HG03060 (cell line): ENCODE data around the gene GDNF.
"Not testable (repeated sequence)": the region's sequence is repeated elsewhere in the genome, so short reads cannot be mapped to it uniquely, and the experiment has no call there.

Experiments used
- ATAC-seq: cut with Tn5 transposase; IDR thresholded peaks from one replicate; pipeline ENCODE4 v1.9.1; 2021; ENCODE audit warnings: low read depth, moderate number of reproducible peaks; ENCODE audit not compliant: unreplicated experiment

Gene GDNF

DNA sequence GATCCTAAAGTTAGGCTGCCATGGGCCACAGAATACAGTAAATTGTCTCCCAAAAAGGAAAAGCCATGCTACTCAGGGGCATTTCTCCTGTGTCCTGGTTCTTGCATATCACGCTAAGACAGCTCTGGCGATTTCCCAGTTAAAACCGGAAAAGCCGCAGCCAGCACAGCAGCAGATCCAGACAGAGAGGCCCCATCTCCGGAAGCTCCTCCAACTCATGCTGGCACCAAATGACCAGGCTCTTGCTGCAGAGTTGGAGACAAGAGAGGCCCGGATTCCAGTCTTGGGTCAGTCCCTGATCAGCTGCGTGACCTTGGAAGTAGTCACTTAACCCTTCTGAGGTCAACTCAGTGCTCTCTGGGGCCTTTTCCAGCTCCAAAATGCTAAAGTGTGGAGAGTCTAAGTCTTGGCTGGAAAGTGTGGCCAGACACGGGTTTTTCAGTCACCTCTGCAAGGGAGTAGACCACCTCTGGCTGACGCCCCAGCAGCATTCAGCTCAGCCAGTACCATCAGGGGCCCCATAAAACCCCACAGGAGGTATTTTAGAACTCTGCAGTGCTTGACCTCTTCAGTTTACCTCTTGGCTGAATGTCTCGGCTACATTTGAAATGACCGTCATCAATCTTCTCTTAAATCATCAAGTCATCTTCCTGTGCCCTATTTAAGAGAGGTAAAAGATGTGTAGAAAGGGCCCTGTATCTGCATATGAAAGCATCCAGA, 16.2 kb downstream of the GDNF start:
- ATAC-seq: no peak

- ATAC-seq: no peak
Observed at GRCh38 chr5:37816883-37817282, 23.0 kb downstream of the GDNF start.

DNA sequence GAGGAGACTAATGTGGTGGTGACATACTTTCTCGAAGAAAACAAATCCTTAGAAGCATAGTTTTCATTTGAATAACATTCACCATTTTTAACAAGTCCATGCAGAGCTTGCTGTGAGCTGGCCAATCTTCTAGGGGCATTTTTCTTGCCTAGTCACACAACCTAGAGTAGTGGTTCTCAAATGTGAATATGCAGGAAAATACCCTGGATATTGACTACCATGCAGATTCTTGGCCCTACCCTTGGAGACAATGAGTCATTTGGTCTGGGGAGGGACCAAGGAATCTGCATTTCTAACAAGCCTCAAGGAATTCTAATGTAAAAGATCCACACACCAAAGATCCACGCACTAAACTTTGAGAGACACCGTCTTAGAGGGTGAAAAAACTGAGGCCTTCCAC, 23.5 kb downstream of the GDNF start:
- ATAC-seq: no peak

- ATAC-seq: no peak
Observed at GRCh38 chr5:37815913-37816312, 23.9 kb downstream of the GDNF start.

DNA sequence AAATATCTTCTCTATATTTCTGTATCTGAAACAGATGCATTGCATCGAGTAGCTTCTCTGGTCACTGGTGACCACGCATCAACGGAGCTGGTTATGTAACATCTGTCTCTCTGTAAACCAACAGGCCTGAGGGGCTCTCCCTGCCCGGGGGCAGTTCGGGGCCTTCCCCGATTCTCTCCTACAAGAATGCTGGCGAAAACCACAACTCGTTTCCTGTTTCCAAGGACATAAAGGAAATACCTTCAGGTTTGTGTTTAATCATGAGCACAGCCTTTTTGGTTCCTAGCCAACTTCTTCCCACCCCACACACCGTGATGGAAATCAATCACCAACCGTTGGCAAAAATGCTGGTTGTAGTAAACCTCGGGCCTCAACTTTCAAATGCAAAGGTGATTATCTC, 25.1 kb downstream of the GDNF start:
- no peak for ATAC-seq

- ATAC-seq: no peak
Observed at GRCh38 chr5:37812365-37812764, 27.5 kb downstream of the GDNF start.

GRCh38 chr5:37811866-37812265, 28.0 kb downstream of the GDNF start:
- ATAC-seq: no peak

DNA sequence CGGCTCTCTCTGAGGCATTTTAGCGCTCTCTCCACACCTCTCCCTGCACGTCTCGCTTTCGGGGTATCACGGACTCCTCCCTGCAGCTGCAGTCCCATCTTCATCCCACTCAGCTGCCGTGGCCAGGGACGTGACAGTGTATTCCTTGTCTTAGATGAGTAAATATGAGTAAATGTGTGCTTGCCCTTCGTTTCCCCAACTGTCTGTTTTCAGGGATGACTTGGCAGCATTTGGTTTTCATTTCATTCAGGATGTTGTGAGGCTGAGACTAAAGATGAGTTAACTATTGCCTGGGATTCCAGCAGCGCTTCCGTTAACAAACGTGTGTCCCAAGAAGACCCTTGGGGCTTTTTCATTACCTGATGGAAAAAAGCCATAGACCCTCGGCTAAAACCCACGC, 29.5 kb downstream of the GDNF start:
- ATAC-seq: no peak

DNA sequence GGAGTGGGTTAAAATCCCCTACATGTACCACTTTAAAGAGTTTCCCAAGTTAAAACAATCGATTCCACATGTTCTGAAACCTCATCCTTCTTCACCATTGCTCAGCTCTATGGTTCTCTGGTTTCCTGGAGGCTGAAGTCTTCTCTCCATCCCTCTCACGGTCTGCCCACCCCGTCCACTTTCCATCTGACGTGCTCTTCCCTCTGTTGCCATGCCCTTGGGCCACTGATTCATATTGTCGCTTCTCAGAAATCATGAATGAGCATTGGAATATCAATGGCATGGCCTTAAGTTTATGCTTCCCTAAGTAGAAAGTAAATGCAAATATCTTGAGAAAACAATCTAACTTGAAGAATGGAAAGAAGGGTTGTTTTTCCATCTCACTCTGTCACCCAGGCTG, 30.9 kb downstream of the GDNF start:
- ATAC-seq: no peak

GRCh38 chr5:37807621-37808301, 32.1 kb downstream of the GDNF start:
- ATAC-seq: no peak

GRCh38 chr5:37807015-37807414, 32.8 kb downstream of the GDNF start:
- ATAC-seq: no peak

- ATAC-seq: no peak
Observed at GRCh38 chr5:37806476-37806875, 33.4 kb downstream of the GDNF start.

DNA sequence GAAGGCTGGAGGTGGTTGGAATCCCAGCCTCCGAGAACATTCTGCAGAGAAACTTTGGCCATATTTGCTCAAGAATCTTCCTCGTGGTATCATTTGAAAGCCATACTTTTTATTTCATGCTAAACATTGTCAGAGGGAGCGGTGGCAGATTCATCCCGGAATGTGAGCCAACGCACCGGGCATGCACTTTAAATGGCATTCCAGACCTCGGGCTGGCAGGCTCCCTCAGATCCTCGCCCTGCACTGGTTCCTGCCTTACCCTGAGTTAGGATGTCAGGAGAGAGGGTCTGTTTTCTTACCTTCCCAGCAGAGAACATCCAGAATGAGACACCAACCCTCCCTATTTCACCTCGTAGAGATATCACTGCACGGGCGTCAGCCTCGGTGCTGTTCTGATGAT, 33.8 kb downstream of the GDNF start:
- ATAC-seq: no peak

GRCh38 chr5:37804401-37804800, 35.4 kb downstream of the GDNF start:
- no peak for ATAC-seq

DNA sequence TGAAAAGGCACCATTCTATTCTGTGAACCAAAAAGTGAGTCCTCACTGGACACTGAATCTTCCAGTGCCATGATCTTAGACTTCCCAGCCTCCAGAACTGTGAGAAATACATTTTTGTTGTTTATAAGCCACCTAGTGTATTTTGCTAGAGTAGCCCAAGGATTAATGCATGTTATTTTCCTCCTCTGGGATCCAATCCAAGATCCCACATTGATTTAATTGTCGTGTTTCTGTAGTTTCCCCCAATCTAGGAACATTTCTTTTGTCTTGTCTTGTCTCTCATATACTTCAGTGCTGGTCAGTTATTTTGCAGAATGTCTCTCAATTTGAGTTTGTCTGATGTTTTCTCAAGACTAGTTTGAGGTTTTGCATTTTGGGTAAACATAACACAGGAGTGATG, 36.4 kb downstream of the GDNF start:
- no peak for ATAC-seq

GRCh38 chr5:37801521-37801920, 38.3 kb downstream of the GDNF start:
- ATAC-seq: no peak

DNA sequence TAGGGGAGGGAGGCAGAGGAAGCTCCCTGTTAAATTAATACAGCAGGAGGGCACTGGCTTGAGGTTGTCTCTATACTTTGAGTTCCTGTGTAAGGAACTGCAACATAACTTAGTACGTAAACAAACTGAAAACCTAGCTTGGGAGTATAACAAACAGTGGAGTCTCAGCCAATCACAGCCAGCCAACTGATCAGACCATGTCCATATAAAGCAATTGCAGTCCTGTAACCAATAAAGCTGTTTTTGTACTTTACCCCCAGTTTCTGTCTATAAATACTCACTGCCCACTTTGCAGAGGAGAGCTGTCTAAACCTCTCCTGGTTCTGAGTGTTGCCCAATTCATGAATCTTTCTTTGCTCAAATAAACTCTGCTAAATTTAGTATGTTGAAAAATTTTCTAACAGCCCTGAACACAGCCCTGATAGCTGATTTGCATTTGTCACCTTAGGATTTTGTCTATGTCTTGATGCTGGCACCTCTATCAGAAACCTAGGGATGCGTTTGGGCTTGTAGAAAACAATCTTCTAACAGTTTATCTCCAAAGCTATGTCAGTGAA, 39.9 kb downstream of the GDNF start:
- ATAC-seq: no peak

DNA sequence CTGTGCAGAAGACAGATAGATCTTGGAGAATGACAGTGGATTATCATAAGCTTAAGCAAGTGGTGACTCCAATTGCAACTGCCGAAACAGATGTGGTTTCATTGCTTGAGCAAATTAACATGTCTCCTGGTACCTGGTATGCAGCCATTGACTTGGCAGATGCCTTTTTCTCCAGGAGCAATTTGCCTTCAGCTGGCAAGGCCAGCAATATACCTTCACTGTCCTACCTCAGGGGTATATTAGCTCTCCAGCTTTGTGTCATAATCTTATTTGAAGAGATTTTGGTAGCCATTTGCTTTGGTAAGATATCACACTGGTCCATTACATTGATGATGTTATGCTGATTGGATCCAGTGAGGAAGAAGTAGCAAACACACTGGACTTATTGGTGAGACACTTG, 43.4 kb downstream of the GDNF start:
- not testable (repeated sequence) for ATAC-seq

DNA sequence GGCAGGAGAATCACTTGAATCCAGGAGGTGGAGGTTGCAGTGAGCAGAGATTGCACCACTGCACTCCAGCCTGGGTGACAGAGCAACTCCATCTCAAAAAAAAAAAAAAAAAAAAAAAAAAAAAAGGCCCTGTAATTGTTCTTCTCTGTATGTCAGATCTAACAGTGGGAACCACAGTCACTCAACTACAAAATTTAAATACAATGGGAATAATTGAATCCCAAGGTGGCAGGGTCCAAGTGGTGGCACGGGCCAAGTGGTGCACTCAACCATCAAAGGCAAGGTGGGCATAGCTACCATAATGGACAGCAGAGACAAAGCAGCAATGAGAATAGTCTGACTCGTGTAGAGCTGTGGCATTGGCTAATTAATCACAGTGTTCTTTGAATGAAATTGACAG, 44.5 kb downstream of the GDNF start:
- ATAC-seq: not testable (repeated sequence)

GRCh38 chr5:37792975-37793631, 46.7 kb downstream of the GDNF start:
- ATAC-seq: no peak

- ATAC-seq: no peak
Observed at GRCh38 chr5:37791321-37791720, 48.5 kb downstream of the GDNF start.

GRCh38 chr5:37789991-37790390, 49.9 kb downstream of the GDNF start:
- no peak for ATAC-seq
